Measurements from ENCODE around the gene KPNB1.

GRCh38 chr17:47632991-47633390 lies 16.7 kb upstream of the KPNB1 start:
- TF ChIP-seq, protein P1, sequence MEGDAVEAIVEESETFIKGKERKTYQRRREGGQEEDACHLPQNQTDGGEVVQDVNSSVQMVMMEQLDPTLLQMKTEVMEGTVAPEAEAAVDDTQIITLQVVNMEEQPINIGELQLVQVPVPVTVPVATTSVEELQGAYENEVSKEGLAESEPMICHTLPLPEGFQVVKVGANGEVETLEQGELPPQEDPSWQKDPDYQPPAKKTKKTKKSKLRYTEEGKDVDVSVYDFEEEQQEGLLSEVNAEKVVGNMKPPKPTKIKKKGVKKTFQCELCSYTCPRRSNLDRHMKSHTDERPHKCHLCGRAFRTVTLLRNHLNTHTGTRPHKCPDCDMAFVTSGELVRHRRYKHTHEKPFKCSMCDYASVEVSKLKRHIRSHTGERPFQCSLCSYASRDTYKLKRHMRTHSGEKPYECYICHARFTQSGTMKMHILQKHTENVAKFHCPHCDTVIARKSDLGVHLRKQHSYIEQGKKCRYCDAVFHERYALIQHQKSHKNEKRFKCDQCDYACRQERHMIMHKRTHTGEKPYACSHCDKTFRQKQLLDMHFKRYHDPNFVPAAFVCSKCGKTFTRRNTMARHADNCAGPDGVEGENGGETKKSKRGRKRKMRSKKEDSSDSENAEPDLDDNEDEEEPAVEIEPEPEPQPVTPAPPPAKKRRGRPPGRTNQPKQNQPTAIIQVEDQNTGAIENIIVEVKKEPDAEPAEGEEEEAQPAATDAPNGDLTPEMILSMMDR (IDR thresholded peaks at IDR 0.05), result no peak
- TF ChIP-seq EP300 (IDR thresholded peaks at IDR 0.05) (no peak), POLR2A (IDR thresholded peaks at IDR 0.05) (no peak)
